Ramos (cell line): ENCODE results near the gene KCNC1.

ENCODE experiments used
- in situ Hi-C: fragments of 300-500 bp; cut with MboI; formaldehyde crosslinking; loops from one replicate; pipeline ENCODE4 v1.14.3; 2022; ENCODE audit warnings: low sequenced_read_pairs; ENCODE audit not compliant: unreplicated experiment

KCNC1 gene

DNA sequence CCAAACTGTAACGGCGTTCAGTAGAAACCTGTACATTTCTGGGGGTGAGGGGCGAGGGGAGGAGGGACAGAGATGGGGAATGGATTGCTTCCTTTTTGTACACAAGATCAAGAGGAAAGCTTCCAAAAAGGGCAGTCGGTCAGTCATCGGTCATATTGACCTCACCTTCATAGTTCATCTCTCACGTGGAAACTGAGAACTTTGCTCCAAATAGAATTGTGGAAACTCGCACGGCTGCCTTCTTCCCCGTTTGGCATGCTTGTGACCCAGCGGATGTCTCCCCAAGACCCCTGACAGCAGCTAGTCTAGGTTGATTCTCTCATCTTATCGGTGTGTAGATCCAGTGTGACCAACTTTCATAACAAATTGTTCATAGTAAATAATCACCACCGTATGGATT lies 47.6 kb downstream of the KCNC1 start:
- in situ Hi-C loops, result no loop called here

DNA sequence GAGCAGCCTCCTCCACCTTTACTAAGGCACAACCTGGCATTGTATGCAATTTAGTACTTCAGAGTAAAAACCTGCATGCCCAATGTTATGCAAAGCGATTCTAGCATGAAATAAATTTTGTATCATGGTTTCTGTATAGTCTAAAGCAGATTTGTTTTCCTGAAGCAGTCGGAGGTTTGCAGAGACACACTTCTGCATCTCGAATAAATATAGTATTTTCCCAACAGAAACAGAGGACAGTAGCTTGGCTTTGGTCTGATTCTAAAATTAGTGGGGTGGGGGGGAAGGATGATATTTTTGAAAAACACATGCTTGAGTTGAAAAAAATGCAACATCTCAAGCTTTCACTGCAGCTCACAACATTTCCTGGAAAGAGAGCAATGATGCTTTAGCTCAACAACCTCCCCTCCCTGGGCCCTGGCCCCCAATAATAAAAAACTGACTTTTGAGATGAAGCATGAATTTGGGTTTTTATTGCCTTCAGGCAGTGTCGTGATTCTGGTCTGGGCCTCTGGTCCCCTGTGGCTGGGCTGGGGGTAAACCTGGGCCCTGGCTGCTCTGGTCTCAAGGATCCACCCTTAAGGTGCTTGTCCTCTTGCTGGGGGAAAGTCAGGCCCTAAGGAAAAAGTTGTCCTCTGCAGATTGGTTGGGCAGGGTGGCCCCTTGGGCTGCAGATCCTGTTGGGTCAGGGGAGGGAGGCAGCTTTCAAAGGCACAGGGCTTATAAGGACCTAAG lies 48.2 kb downstream of the KCNC1 start:
- in situ Hi-C loops, result no loop called here

- in situ Hi-C loops, result no loop called here
These were observed 49.3 kb downstream of the KCNC1 start for GRCh38 chr11:17783878-17784277.

DNA sequence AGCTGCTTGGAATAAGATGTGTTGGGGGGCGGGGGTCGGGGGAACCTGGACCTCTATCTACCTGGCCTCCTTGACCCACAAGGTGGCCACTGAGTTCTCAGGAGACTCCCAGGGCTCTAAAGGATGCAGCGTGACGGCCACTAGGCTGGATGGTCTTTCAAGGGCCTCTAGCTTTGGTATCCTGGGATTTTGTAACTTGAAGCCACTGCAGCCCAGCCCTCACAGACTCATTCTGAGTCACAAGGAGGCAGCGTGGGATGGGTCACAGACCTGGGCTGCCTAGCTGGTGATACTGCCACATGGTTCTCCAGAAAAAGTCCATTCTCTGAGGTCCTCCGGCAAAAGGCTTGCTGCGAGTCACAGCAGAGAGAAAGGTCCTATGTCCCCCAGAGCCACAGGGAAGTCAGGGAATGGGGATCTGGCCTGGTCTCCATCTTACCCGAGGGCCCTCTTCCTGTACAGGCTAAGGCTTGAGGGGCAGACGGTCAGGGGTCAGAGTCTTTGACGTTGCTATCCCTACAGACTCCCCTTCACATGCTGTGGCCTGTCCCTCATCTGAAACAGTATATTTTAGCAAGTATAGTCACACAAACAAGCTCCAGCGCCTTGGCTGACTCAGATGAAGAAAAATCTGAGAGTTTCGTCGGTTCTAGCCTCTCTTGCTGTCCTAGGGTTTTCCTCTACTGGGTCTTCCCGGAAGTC lies 52.4 kb downstream of the KCNC1 start:
- in situ Hi-C loops, result no loop called here

GRCh38 chr11:17788084-17788483 lies 53.5 kb downstream of the KCNC1 start:
- in situ Hi-C loops, result no loop called here

- in situ Hi-C loops, result no loop called here
These were observed 55.9 kb downstream of the KCNC1 start for GRCh38 chr11:17790453-17790852.

DNA sequence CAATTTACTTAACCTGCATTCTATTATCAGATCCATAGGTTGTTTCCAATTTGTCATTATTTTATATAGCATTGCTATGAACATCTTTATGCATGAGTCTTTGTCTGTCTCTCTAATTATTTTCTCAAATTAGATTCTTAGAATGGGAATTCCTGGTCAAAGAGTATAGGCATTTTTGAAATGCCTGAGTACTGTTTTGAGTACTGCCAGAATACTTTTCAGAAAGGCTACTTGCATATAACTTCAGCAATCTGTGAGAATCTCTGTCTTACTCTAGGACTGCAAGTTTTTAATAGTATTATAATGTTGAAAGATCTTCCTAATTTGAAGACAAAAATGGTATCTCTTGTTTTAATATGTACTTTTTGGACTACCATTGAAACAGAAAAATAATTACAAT lies 56.6 kb downstream of the KCNC1 start:
- in situ Hi-C loops, result no loop called here

- in situ Hi-C loops, result no loop called here
These were observed 57.6 kb downstream of the KCNC1 start for GRCh38 chr11:17792161-17792560.

DNA sequence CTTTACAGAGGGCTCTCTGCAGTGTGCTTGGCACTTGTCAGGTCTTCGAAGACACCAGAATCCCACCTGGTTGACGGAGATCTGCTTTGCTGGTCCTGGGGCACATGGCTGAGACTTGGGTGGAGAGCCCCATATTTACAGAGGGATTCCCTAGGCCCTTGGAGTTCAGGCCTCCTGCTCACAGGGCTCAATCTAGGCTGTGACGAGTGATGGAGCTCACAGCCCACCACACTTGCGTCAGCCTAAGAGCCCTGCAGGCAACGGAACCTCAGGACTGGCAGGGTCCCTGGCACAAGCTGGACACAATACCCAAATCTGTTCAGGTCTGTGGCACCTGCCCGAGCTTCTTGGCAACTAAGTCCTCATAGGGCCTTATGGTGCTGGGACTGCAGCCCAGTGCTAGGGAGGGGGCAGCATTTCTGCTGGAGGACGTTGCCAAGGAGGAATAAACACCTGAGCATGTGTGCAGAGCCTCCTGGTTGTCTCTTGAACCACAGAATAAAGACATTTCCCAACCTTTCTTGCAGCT lies 59.1 kb downstream of the KCNC1 start:
- in situ Hi-C loops, result no loop called here

GRCh38 chr11:17794981-17795380 lies 60.4 kb downstream of the KCNC1 start:
- in situ Hi-C loops, result no loop called here

- in situ Hi-C loops, result no loop called here
These were observed 61.6 kb downstream of the KCNC1 start for GRCh38 chr11:17796154-17796553.

GRCh38 chr11:17798253-17798652 lies 63.7 kb downstream of the KCNC1 start:
- in situ Hi-C loops, result no loop called here

- in situ Hi-C loops, result no loop called here
These were observed 64.1 kb downstream of the KCNC1 start for GRCh38 chr11:17798716-17799115.

- in situ Hi-C loops, result no loop called here
These were observed 64.6 kb downstream of the KCNC1 start for GRCh38 chr11:17799147-17799546.

- in situ Hi-C loops, result no loop called here
These were observed 66.6 kb downstream of the KCNC1 start for GRCh38 chr11:17801166-17801565.

DNA sequence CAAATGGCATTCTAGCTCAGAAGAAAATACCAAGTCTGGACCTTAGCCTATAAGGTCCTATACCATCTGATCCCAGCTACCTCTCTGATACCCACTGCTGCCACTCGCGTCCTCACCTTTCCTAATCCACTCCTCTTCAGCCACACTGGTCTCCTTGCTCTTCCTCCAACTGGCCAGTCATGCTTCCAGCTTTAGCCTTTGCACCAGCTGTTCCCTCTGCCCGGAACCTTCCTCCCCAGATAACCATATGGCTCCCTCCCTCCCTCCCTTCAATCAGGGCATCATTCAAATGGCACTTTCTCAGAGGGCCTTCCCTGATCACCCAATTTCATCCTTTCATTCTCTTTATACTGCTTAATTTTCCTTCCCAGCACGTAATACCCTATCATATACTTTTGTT lies 67.9 kb downstream of the KCNC1 start:
- in situ Hi-C loops, result no loop called here

DNA sequence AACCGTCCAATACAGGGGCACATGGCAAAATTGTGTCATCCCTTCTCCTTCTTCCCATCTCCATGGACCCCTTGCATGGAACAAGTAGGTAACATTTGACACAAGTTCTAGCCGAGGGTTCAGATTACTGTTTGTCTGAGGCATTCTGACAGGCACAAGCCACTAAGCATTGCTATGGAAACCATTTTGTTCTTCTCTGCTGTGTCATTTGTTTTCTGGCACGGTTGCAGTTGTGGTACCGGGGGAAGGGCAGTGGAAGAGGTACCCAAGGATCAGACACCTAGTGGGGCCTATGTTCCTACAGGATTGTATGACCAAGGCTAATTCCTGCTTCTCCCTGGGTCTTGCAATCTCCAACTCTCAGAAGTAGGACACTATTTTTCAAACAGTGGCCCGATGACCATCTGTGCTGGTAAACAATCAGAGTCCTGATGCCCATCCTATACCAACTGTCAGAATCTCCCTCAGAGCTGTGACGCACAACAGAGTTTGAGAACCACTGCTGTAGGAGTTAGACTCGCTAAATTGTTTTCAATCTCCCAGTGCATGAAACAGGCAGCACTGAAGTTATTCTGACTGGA lies 69.3 kb downstream of the KCNC1 start:
- in situ Hi-C loops, result no loop called here

DNA sequence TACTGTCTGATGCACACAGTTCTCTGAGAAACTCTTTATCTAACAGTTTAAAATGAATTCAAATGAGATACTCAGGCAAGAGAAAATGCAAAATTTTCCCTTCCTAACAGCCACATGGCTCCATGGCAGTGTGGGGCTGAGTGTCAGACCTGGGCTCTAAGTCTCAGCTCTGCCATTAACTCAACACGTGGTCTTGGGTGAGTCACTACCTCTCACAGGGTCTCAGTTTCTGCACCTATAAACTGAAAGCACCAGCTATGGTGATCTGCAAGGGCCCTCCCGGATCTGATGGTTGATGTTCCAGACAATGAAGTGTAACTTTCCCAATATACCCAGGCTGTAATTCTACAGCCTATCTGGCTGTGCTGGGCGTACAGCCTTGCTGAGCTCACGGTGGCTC lies 70.5 kb downstream of the KCNC1 start:
- in situ Hi-C loops, result no loop called here

GRCh38 chr11:17805873-17806272 lies 71.3 kb downstream of the KCNC1 start:
- in situ Hi-C loops, result no loop called here

DNA sequence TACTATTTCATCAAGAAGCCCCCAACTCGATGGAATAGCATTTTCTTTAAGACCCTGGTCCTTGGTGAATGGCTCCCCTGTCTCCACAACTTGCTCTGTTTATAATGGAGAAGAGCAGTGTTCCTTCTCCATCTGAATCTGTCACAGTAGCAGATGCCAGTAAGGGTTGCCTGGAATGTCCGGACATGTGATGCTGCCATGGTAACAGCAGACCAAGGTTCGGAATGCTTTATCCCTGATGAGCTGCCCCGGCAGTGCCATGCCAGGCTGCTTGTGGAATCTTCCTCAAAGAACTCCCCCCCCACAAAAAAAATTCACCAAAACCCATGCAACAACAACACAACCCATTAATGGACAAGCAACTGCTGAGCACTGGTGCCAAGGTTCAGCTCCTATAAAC lies 72.5 kb downstream of the KCNC1 start:
- in situ Hi-C loops, result no loop called here

- in situ Hi-C loops, result no loop called here
These were observed 75.5 kb downstream of the KCNC1 start for GRCh38 chr11:17810041-17810440.
